Frontal cortex (tissue), 4 donors: ENCODE data around the gene TRIM47. TPM values are rescaled to one million over a fixed set of nuclear protein-coding genes. Genes with fewer than 3 reads are reported as not detected.
A peak's percentile ranks its signal among the peaks of the same experiment; 100 is the strongest.
"Not testable (repeated sequence)": the region's sequence is repeated elsewhere in the genome, so short reads cannot be mapped to it uniquely, and the experiment has no call there.

Experiments
- DNase-seq, 2 donors: peaks; one replicate each; pipeline ENCODE4 v3.0.0; 2012; ENCODE audit warnings: low spot score in 2 of 2
- FAIRE-seq: peaks from 2 replicates; lab custom pipeline; 2012; peaks lifted over from hg19 to GRCh38; lab: Jason Lieb, UNC
- total RNA-seq: library from RNA; depleted of rRNA; stranded (reverse); fragments of >200 nt; gene quantifications from one replicate; pipeline ENCODE4 v1.2.3, GENCODE V29; 2014
- donor health status: control.
- donor health status: control.
- donor health status: control.

The TRIM47 gene
- total RNA-seq, 1 donor from 2014 or later = 13.9 TPM

DNA sequence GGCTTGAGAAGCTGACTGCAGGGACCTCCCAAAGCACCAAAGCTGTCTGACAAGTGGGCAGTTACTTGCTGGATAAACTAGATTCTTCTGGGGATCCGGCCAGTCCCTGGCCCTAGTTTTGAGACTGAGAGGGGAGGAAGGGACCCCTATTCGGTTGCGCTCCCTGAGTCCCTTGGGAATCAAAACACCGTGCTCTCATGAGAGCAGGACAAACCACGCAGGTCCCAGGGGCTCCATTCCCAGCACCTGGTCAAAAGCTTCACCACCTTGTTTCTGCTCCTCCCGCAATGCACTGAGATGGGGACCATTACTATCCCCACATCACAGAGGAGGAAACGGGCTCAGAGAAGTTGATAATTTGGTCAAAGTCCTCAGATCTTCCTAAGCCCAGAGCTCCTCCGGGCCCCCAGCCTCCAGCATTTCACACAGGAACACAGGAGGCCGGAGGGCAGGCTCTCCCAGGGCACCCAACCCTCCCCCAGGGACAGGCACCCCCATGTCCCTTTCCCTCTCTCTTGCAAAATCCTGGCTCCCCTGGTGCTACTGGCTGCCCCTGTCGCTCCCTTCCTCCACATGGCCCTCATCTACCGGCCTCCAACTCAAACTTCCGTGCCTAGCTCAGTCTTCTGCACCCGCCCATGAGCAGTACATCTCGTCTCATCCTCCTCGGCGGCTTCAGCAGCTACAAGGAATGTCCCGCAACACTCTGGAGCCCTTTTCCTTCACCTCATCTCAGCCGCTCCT, 15.1 kb upstream of the TRIM47 start:
- DNase-seq (no peak), FAIRE-seq (no peak)

DNA sequence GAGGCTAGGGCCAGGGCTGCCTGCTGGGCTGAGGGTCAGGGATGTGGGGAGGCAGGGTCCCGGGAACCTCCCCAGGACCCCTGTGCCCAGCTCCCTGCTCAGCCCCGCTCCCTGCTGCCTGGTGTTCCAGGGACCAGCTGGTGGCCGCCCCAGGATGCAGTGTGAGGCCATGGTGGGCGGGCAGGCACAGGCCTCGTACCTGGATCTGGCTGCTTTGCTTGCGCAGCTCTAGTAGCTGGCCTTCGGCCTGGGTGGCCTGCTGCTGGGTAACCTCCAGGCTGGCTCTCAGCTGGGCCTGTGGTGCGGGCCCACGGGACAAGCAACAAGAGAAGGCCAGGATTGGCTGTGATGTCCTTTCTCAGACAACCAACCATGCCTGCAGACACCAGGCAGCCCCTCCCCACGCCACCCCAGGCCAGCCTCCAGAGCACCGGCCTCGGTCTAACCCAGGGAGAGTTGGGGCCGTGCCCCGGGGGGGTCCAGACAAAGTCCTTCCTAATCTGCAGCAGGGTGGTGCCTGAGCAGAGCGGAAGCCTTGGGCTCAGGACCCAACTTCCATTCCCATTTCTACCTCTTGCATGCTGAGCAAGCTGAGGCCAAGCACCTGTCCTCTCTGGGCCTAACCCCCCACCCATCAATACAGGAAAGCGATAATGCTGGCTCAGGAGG, 14.3 kb upstream of the TRIM47 start:
- no peak for DNase-seq
- no peak for FAIRE-seq

GRCh38 chr17:75891605-75892555, 13.5 kb upstream of the TRIM47 start:
- no peak for FAIRE-seq
- no peak for DNase-seq

- FAIRE-seq (no peak), DNase-seq (no peak)
Observed at GRCh38 chr17:75891022-75891604, 12.7 kb upstream of the TRIM47 start.

DNA sequence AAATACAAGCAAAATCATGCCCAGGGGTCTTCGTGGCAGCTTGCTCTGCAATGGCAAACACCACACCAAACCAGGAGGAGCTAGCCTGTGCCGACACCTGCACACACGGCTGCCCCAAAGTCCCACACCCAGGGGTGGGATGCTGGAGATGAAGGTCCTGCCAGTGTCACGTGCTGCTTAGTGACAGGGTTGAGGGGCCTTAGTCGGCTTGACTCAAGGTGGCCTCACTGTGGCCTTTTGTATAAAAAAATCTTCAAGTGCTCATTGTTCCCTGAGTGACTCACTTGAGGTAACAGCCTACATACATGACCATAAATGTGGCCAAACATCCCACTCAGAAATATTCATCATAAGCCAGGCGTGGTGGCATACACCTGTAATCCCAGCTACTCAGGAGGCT, 11.1 kb upstream of the TRIM47 start:
- DNase-seq (no peak), FAIRE-seq (no peak)

GRCh38 chr17:75888484-75888883, 10.1 kb upstream of the TRIM47 start:
- FAIRE-seq (no peak), DNase-seq (no peak)

DNA sequence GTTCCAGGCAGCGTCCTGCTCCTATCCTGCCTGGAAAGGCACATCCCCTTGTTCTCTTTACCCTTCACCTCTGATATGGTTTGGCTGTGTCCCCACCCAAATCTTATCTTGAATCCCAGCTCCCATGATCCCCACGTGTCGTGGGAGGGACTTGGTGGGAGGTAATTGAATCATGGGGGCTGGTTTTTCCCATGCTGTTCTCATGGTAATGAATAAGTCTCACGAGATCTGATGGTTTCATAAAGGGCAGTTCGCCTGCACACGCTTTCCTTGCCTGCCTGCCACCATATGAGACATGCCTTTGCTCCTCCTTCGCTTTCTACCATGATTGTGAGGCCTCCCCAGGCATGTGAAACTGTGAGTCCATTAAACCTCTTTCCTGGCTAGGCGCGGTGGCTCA, 7.5 kb upstream of the TRIM47 start:
- DNase-seq, FAIRE-seq: not testable (repeated sequence)

DNA sequence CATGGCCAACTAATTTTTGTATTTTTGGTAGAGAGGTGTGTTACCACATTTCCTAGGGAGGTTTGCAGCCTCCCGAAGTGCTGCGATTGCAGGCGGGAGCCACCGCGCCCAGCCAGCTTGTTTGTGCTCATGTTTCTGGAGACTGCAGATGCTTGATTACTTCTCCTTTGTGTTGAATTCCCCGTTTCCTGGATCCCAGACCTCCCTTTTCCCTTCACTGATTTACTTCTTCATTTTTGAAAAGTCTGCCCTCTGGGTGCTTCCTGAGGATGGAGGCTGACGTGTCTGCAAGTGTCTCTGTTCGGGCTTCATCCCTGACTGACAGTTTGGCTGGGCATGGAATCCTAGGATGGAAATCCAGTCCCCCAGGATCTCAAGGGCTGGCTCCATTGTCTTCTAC, 7.0 kb upstream of the TRIM47 start:
- FAIRE-seq (no peak), DNase-seq (no peak)

DNA sequence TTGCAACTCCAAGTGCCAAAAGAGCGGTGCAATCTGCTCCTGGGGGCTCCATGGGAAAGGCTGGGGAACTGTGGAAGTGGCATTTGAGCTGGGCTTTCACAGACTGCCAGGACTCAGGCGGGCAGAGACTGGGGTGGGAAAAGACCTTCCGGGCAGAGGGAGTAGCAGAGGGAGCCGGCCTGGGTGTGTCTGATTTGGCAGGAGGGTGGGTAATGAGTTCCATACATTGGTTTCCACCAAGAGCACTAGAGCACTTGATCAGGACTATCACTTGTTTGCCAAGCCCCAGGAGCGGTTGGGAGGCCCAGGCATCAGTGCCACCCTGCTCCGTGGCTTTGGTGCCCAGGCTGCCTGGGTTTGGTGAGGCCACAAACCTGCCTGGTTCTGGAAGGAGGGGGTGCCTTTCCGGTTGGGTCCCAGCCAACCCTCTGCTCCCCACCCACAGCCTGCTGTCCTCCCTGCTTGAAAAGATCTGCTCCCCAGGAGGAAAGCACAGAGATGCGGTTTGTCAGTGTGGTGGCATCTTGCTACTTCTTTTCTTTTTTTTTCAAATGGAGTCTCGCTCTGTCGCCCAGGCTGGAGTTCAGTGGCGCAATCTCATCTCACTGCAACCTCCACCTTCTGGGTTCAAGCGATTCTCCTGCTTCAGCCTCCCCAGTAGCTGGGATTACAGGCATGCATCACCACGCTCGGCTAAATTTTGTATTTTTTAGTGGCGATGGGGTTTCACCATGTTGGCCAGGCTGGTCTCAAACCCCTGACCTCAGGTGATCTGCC, 3.5 kb upstream of the TRIM47 start:
- DNase-seq = no peak
- no peak for FAIRE-seq

GRCh38 chr17:75880266-75880665, 1.9 kb upstream of the TRIM47 start:
- FAIRE-seq (no peak), DNase-seq (no peak)

DNA sequence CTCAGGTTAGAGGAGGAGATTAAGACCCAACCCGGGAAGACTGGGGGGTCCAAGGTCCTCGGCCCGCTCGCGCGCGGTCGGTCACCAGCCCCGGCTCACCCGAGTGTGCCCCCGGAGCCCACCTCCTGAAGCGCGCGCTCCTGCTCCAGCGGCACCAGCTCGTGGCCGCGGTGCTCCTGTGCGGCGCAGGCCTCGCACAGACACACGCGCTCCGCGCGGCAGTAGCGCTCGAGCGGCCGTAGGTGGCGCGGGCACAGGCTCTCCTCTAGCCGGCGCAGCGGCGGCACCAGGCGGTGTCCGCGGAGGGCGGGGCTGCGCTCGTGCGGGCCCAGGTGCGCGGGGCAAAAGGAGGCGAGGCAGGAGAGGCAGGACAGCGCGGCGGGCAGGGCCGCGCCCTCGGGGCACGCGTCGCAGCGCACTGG, 618 bp downstream of the TRIM47 start:
- DNase-seq (peak; percentile 72 to 73), FAIRE-seq (no peak)

GRCh38 chr17:75876938-75877751, 1.2 kb downstream of the TRIM47 start:
- no peak for FAIRE-seq

GRCh38 chr17:75876190-75876937, 2.0 kb downstream of the TRIM47 start:
- FAIRE-seq (no peak), DNase-seq (peak in 1 of 2 donors; percentile 20)

More at GRCh38 chr17:75876938-75877751, 1.2 kb downstream of the TRIM47 start:
- peak; percentile 78 to 86 for DNase-seq

DNA sequence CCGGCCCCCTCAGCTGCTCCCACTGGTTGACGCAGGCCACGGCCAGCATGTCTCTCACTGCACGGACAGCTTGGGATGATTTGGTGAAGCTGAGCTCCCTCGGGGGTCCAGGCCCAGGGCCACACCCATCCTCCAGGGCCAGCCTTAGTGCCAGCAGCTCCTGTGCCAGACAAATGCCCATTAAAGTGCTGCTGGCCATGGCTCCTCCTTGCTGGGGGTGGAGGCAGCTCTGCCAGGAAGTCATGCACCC, 2.5 kb downstream of the TRIM47 start:
- DNase-seq = peak in 1 of 2 donors; percentile 36
- no peak for FAIRE-seq

DNA sequence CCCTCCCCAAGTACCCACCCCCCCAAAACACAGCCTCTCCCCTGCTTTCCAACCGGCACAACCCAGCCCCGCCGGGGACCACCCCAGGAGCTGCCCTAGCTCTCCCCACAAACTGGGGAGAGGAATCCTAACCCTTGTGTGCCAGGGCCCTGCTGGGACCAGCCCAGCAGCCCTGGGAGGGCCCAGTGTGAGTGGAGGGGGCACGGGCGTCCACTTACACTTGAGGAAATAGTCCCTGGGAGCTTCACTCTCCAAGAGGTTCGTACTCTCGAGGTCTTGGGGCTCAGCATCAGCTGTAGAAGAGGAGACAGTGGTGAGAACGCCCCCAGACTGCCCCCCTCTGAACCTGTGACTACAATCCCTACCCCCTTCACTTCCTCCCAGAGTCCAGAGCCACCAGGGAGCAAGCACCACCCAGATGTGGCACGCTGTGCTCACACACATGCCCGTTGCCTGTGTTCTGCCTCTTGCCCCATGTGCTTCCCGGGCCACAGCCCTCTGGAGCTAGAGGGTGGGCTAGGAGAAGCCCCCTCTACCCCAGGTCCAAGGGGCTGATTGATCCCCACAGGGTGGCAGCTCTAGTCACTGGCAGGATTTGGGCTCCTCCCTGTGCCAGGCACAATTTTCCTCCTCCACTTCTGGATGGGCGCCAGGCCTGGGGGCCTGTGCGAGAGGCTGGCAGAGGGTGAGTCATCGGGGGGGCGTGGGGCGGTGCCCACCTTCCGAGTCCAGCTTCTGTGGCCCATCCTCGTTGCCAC, 3.0 kb downstream of the TRIM47 start:
- no peak for FAIRE-seq
- peak in 1 of 2 donors; percentile 18 for DNase-seq

DNA sequence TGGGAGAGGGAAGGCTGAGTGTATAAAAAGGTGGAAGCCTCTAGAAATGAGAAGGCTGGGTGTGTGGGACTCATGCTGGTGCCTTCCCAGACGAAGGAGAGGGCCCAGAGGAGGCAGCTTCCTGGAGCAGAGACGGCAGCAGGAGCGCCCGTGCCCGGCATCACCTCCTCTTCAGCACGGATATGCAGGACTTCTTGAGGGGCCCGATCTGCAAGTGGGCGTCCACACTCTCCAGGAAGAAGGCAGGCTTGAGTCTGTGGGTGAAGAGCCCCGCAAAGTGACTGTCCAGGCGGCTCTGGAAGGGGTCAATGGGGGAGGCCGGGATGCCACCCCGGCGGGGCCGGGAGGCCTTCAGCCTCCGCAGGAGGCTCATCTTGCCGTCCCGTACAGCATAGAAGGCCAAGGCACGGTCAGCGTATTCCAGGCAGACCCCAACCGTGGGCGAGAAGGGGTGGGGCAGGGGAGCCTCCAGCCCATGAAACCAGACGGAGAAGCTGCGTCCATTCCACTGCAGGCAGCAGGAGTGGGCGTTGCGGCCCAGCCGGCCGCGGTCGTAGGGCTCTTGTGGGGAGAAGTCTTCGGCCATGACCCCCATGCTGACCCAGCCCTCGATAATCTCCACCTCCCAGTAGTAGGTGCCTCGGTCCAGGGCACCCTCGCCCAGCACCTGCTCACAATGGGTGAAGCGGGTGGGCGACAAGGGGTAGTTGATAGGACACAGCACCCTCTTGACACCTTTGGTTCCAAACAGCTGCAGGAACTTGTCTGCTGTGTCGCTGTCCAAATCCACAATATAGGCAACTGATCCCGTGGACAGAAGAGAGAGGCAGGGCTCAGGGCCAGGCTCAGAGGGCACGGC, 3.8 kb downstream of the TRIM47 start:
- DNase-seq (peak in 1 of 2 donors; percentile 10), FAIRE-seq (no peak)
